ENCODE results near the gene MYL4.

MYL4 gene

GRCh38 chr17:47184681-47185080, 24.5 kb upstream of the MYL4 start:
- Mint-ChIP-seq H3K36me3 (ENCODE audit: low read depth) (peaks cover 18% of the 10 kb centered on the region), H3K4me3 (peak overlapping the region in 2 of 3 experiments; percentile 9 to 47), H3K27me3 (ENCODE audit: low read depth) (no peaks in the 10 kb centered on the region), H3K9me3 (no peaks in the 10 kb centered on the region), H3K27ac (peak overlapping the region; percentile 60 to 74 (median 71)), H3K4me1 (peaks cover 54% of the 10 kb centered on the region)
- TF ChIP-seq CTCF (IDR thresholded peaks at IDR 0.05; ENCODE audit: unreplicated experiment in 3 of 3), result no peak

- Mint-ChIP-seq H3K27me3 (ENCODE audit: low read depth) (no peaks in the 10 kb centered on the region), H3K4me3 (peak overlapping the region; percentile 98 to 99 (median 99)), H3K4me1 (peaks cover 54% of the 10 kb centered on the region), H3K36me3 (ENCODE audit: low read depth) (peaks cover 4% of the 10 kb centered on the region), H3K9me3 (no peaks in the 10 kb centered on the region), H3K27ac (peak overlapping the region; percentile 97 to 99 (median 99))
- no peak for TF ChIP-seq CTCF (IDR thresholded peaks at IDR 0.05; ENCODE audit: unreplicated experiment in 3 of 3)
Measured at GRCh38 chr17:47188271-47188875, 20.8 kb upstream of the MYL4 start.

- TF ChIP-seq CTCF (IDR thresholded peaks at IDR 0.05; ENCODE audit: unreplicated experiment in 3 of 3), result no peak
- Mint-ChIP-seq H3K36me3 (ENCODE audit: low read depth) (peaks cover 4% of the 10 kb centered on the region), H3K4me3 (peak within 1 kb of the TSS; percentile 98 to 99 (median 99)), H3K27me3 (ENCODE audit: low read depth) (no peaks in the 10 kb centered on the region), H3K4me1 (peaks cover 53% of the 10 kb centered on the region), H3K27ac (peak within 1 kb of the TSS; percentile 97 to 99 (median 99)), H3K9me3 (no peaks in the 10 kb centered on the region)
Measured at GRCh38 chr17:47188876-47189731, 20.0 kb upstream of the MYL4 start, which contains the start of gene CDC27. Gene CDC27 (minus strand): TSS chr17:47189295. CDS start chr17:47189172, 123 bp downstream.

- Mint-ChIP-seq H3K4me1 (peaks cover 46% of the 10 kb centered on the region), H3K36me3 (ENCODE audit: low read depth) (peaks cover 4% of the 10 kb centered on the region), H3K9me3 (peaks cover 3% of the 10 kb centered on the region), H3K27me3 (ENCODE audit: low read depth) (no peaks in the 10 kb centered on the region), H3K27ac (peak overlapping the region; percentile 97 to 99 (median 99)), H3K4me3 (peak overlapping the region; percentile 98 to 99 (median 99))
- no peak for TF ChIP-seq CTCF (IDR thresholded peaks at IDR 0.05; ENCODE audit: unreplicated experiment in 3 of 3)
Measured at GRCh38 chr17:47189732-47190237, 19.4 kb upstream of the MYL4 start.

GRCh38 chr17:47190243-47190642, 18.9 kb upstream of the MYL4 start:
- peak overlapping the region; percentile 98 to 99 (median 99) for H3K4me3 Mint-ChIP-seq
- TF ChIP-seq CTCF (IDR thresholded peaks at IDR 0.05; ENCODE audit: unreplicated experiment in 3 of 3), result no peak
- peaks cover 4% of the 10 kb centered on the region for H3K36me3 Mint-ChIP-seq (ENCODE audit: low read depth)
- H3K27ac Mint-ChIP-seq, result peak overlapping the region in 2 of 3 experiments; percentile 97 to 99
- peaks cover 45% of the 10 kb centered on the region for H3K4me1 Mint-ChIP-seq
- H3K27me3 Mint-ChIP-seq (ENCODE audit: low read depth), result no peaks in the 10 kb centered on the region
- H3K9me3 Mint-ChIP-seq, result peaks cover 3% of the 10 kb centered on the region

Data from nephron (organoid).